ENCODE data around the gene VLDLR. TPM values are rescaled to one million over a fixed set of nuclear protein-coding genes. Genes with fewer than 3 reads are reported as not detected.

The VLDLR gene
- total RNA-seq, 3 donors from 2014 or later (not counting 1 experiment from before 2014, with no cell fraction given): 1.4 to 2.6 (median 2.4) TPM

DNA sequence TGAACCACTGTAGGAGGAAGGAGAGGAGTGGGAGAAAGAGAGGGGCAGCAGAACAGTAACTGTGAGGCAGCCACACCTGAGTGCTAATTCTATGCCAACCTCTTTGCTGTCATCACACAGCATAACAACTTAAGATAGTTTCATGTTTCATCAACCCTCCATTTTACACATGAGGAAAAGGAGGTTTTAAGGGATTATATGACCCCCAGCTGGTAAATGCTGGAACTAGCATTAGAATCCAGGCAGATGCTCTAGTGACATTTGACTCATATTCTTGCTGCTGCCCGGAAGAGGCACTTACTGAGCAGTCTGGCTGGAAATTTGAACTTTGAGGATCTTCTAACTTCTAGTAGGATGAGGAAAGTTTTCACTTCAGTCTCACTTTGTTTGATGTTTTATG, 24.1 kb upstream of the VLDLR start:
- DNase-seq: no peak
- Mint-ChIP-seq H3K27me3 (ENCODE audit: low read depth in 2 of 2) (peaks cover 30 to 61% of the 10 kb centered on the region in 2 donors), H3K9me3 (peaks cover 5 to 7% of the 10 kb centered on the region in 2 donors), H3K4me3 (no peak overlapping the region), H3K4me1 (no peaks in the 10 kb centered on the region), H3K36me3 (peaks cover 8% of the 10 kb centered on the region), H3K27ac (no peak overlapping the region)
- Histone ChIP-seq H3K4me1 (ENCODE audit: control insufficient read depth, insufficient read depth, low read length) (no peaks in the 10 kb centered on the region), H3K36me3 (ENCODE audit: control insufficient read depth, insufficient read depth, low read length) (no peaks in the 10 kb centered on the region), H3K27ac (ENCODE audit: low read length) (no peak overlapping the region), H3K4me3 (ENCODE audit: low read length) (no peak overlapping the region), H3K9me3 (ENCODE audit: control insufficient read depth, insufficient read depth, low read length) (no peaks in the 10 kb centered on the region), H3K27me3 (ENCODE audit: control insufficient read depth, insufficient read depth, low read length) (peaks cover 3% of the 10 kb centered on the region)
- no peak for ATAC-seq
- 100% methylated on average over 1 of the region's 1 CpG for WGBS (ENCODE audit: insufficient coverage)
- intact Hi-C loops (cut with micrococcal nuclease): no loop called here
- TF ChIP-seq, protein P1, sequence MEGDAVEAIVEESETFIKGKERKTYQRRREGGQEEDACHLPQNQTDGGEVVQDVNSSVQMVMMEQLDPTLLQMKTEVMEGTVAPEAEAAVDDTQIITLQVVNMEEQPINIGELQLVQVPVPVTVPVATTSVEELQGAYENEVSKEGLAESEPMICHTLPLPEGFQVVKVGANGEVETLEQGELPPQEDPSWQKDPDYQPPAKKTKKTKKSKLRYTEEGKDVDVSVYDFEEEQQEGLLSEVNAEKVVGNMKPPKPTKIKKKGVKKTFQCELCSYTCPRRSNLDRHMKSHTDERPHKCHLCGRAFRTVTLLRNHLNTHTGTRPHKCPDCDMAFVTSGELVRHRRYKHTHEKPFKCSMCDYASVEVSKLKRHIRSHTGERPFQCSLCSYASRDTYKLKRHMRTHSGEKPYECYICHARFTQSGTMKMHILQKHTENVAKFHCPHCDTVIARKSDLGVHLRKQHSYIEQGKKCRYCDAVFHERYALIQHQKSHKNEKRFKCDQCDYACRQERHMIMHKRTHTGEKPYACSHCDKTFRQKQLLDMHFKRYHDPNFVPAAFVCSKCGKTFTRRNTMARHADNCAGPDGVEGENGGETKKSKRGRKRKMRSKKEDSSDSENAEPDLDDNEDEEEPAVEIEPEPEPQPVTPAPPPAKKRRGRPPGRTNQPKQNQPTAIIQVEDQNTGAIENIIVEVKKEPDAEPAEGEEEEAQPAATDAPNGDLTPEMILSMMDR (IDR thresholded peaks at IDR 0.05): no peak

DNA sequence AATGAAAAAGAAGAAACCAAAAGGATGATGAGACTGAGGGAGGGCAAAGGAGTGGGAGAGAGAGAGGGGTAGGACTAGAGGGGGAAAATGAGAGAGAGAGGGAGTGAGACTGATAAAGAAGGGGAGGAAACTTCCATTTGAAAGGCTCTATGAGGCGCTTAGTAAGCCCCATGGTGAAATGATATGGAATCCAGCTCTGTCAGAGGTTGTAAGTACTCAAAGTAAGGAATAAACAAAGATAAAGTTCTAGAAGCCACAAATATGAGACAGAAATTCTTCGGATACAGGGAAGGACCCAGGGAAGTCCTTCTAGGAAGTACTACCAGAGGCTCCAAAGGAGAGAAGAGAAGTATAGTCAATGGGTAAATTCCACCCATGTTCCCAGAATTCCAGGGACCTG, 21.7 kb upstream of the VLDLR start:
- ATAC-seq (no peak), DNase-seq (no peak)
- no peaks in the 10 kb centered on the region for H3K36me3 Mint-ChIP-seq
- 76% methylated on average over 2 of the region's 2 CpGs for WGBS (ENCODE audit: insufficient coverage)
- H3K4me1 Mint-ChIP-seq: no peaks in the 10 kb centered on the region
- TF ChIP-seq, protein P1 (IDR thresholded peaks at IDR 0.05): no peak
- Histone ChIP-seq H3K9me3 (ENCODE audit: control insufficient read depth, insufficient read depth, low read length) (no peaks in the 10 kb centered on the region), H3K27ac (ENCODE audit: low read length) (no peak overlapping the region), H3K4me1 (ENCODE audit: control insufficient read depth, insufficient read depth, low read length) (no peaks in the 10 kb centered on the region), H3K27me3 (ENCODE audit: control insufficient read depth, insufficient read depth, low read length) (no peaks in the 10 kb centered on the region), H3K36me3 (ENCODE audit: control insufficient read depth, insufficient read depth, low read length) (no peaks in the 10 kb centered on the region), H3K4me3 (ENCODE audit: low read length) (no peak overlapping the region)
- H3K27me3 Mint-ChIP-seq (ENCODE audit: low read depth in 2 of 2): peaks cover 24 to 54% of the 10 kb centered on the region in 2 donors
- no peak overlapping the region for H3K4me3 Mint-ChIP-seq
- intact Hi-C loops (cut with micrococcal nuclease): no loop called here
- no peak overlapping the region for H3K27ac Mint-ChIP-seq
- no peaks in the 10 kb centered on the region for H3K9me3 Mint-ChIP-seq

DNA sequence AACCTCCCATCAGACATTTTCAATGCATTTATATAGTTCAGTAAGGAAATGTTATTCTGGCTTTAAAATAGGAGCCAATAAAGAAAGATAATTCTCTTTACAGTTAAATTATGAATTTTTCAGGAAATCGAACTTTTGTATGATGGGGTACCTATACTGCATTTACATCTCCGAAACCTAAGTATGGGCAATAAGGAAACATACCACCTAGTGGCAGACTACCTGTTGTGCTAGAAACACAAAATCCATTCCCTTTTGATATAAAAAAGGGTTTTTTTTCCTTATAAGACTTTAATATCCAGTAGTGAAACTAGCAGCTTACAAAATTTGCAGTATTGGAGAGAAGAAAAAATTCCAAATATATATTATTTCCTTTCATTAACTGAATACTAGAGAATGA, 21.3 kb upstream of the VLDLR start:
- no peaks in the 10 kb centered on the region for H3K4me1 Mint-ChIP-seq
- no peaks in the 10 kb centered on the region for H3K9me3 Mint-ChIP-seq
- no peaks in the 10 kb centered on the region for H3K4me1 ChIP-seq (ENCODE audit: control insufficient read depth, insufficient read depth, low read length)
- intact Hi-C loops (cut with micrococcal nuclease): no loop called here
- no peak overlapping the region for H3K27ac Mint-ChIP-seq
- ATAC-seq (no peak), DNase-seq (no peak)
- H3K27me3 Mint-ChIP-seq (ENCODE audit: low read depth in 2 of 2): peaks cover 24 to 53% of the 10 kb centered on the region in 2 donors
- no peaks in the 10 kb centered on the region for H3K36me3 ChIP-seq (ENCODE audit: control insufficient read depth, insufficient read depth, low read length)
- TF ChIP-seq, protein P1 (IDR thresholded peaks at IDR 0.05): no peak
- H3K9me3 ChIP-seq (ENCODE audit: control insufficient read depth, insufficient read depth, low read length): no peaks in the 10 kb centered on the region
- no peak overlapping the region for H3K4me3 Mint-ChIP-seq
- no CpG with 5 or more reads among the region's 2 CpGs for WGBS (ENCODE audit: insufficient coverage)
- H3K27ac ChIP-seq (ENCODE audit: low read length): no peak overlapping the region
- no peaks in the 10 kb centered on the region for H3K36me3 Mint-ChIP-seq
- H3K27me3 ChIP-seq (ENCODE audit: control insufficient read depth, insufficient read depth, low read length): no peaks in the 10 kb centered on the region
- H3K4me3 ChIP-seq (ENCODE audit: low read length): no peak overlapping the region

DNA sequence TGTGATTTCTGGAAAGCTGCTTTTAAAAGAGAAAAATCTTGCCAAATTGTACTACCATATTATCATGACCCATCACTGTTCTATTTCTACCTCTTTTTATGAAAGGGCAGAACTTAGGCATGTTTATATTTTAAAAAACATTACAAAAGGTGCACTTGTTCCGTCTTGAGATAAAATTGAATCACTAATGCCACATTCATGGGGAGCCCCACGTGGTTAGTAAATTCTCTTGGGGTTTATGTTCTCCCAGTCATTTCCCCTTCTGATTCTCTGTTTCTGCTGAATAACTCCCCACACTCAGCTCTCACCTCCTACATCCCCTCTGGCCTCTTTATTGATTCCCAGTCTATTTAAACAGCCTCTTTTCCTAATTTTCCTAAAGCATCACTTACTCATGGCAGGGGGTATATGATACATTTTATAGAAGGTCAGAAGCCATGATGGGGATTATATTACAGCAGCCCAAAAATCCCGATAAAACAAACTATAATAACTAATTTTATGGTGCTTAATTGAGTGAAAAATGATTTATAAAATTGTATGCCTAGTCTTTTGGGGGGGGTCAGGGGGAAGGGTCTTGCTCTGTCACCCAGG, 19.7 kb upstream of the VLDLR start:
- no peaks in the 10 kb centered on the region for H3K4me1 Mint-ChIP-seq
- H3K9me3 Mint-ChIP-seq: no peaks in the 10 kb centered on the region
- Histone ChIP-seq H3K4me3 (ENCODE audit: low read length) (no peak overlapping the region), H3K27me3 (ENCODE audit: control insufficient read depth, insufficient read depth, low read length) (no peaks in the 10 kb centered on the region), H3K4me1 (ENCODE audit: control insufficient read depth, insufficient read depth, low read length) (no peaks in the 10 kb centered on the region), H3K27ac (ENCODE audit: low read length) (no peak overlapping the region), H3K9me3 (ENCODE audit: control insufficient read depth, insufficient read depth, low read length) (no peaks in the 10 kb centered on the region), H3K36me3 (ENCODE audit: control insufficient read depth, insufficient read depth, low read length) (no peaks in the 10 kb centered on the region)
- no peak for ATAC-seq
- no peak for DNase-seq
- 32% methylated on average over 2 of the region's 3 CpGs for WGBS (ENCODE audit: insufficient coverage)
- intact Hi-C loops (cut with micrococcal nuclease): no loop called here
- H3K4me3 Mint-ChIP-seq: no peak overlapping the region
- no peak overlapping the region for H3K27ac Mint-ChIP-seq
- no peaks in the 10 kb centered on the region for H3K36me3 Mint-ChIP-seq
- H3K27me3 Mint-ChIP-seq (ENCODE audit: low read depth in 2 of 2): peaks cover 19 to 44% of the 10 kb centered on the region in 2 donors
- TF ChIP-seq, protein P1 (IDR thresholded peaks at IDR 0.05): no peak
